SK-N-MC (cell line): ENCODE data around the gene FBLN1.
"Not testable (repeated sequence)": the region's sequence is repeated elsewhere in the genome, so short reads cannot be mapped to it uniquely, and the experiment has no call there.

Experiments used
- DNase-seq: peaks from one replicate; pipeline ENCODE4 v3.0.0-alpha.2; 2011; ENCODE audit warnings: low read depth, low spot score
- H3K27ac ChIP-seq: fragments of 200-600 bp; sonication (generic); 2 replicates; pipeline ENCODE4 v1.5.1; 2016; ENCODE audit warnings: mixed run types
- H3K36me3 ChIP-seq: fragments of 200-600 bp; sonication (generic); 2 replicates; pipeline ENCODE4 v1.6.1; 2017; ENCODE audit warnings: antibody characterized with exemption, low read length, mixed read lengths; ENCODE audit not compliant: insufficient read depth
- H3K4me3 ChIP-seq: fragments of 200-600 bp; sonication (generic); 2 replicates; pipeline ENCODE4 v1.5.1; 2016
- H3K9ac ChIP-seq: fragments of 200-600 bp; sonication (generic); 2 replicates; pipeline ENCODE4 v1.8.0; 2017; ENCODE audit warnings: mixed run types, mixed read lengths; ENCODE audit not compliant: insufficient read length
- H3K9me3 ChIP-seq: fragments of 200-600 bp; sonication (generic); 2 replicates; pipeline ENCODE4 v1.6.1; 2017; ENCODE audit warnings: low read depth, mild to moderate bottlenecking, antibody characterized with exemption, low read length, moderate library complexity, mixed read lengths
- EZH2 ChIP-seq: fragments of 200-600 bp; sonication (generic); IDR thresholded peaks from one replicate; pipeline ENCODE4 v1.6.1; 2017; ENCODE audit warnings: antibody characterized with exemption
- FOXP2 ChIP-seq: optimal IDR thresholded peaks from 2 replicates; pipeline ENCODE3; 2011; ENCODE audit warnings: mild to moderate bottlenecking, moderate library complexity; ENCODE audit not compliant: insufficient read depth; ENCODE audit errors: extremely low read length, control extremely low read depth
- POLR2AphosphoS5 ChIP-seq: IDR thresholded peaks from 2 replicates; pipeline ENCODE4 v1.6.1; 2012; ENCODE audit warnings: mild to moderate bottlenecking, low read depth, low read length, borderline replicate concordance

The FBLN1 gene

DNA sequence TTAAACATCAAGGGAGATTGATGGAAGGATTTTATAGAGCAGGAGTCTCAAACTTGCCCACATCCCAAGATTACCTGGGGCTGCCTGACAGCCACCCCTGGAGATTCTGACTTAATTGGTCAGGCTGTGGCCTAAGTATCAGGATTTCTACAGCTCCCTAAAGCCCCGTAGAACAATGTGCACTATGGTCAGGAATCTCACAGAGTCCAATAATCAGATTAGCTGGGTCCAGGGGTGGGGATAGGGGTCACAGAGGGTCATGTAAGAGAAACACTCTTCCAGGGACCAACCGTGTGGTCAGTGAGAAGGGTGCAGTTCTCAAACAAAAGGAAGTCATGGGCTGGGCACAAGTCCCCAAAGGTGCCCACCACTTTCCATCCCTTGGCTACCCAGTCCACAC lies 20.5 kb upstream of the FBLN1 start:
- no peaks in the 10 kb centered on the region for H3K9me3 ChIP-seq
- no peak overlapping the region for H3K4me3 ChIP-seq
- DNase-seq: no peak
- no peak for TF ChIP-seq EZH2
- no peak for TF ChIP-seq POLR2AphosphoS5
- TF ChIP-seq FOXP2: no peak
- H3K9ac ChIP-seq: no peak overlapping the region
- no peaks in the 10 kb centered on the region for H3K36me3 ChIP-seq
- no peak overlapping the region for H3K27ac ChIP-seq

GRCh38 chr22:45483319-45483718 lies 19.4 kb upstream of the FBLN1 start:
- Histone ChIP-seq H3K9ac (no peak overlapping the region), H3K27ac (no peak overlapping the region), H3K9me3 (no peaks in the 10 kb centered on the region), H3K36me3 (no peaks in the 10 kb centered on the region), H3K4me3 (no peak overlapping the region)
- TF ChIP-seq POLR2AphosphoS5: no peak
- TF ChIP-seq EZH2: no peak
- TF ChIP-seq FOXP2: no peak
- DNase-seq: no peak

DNA sequence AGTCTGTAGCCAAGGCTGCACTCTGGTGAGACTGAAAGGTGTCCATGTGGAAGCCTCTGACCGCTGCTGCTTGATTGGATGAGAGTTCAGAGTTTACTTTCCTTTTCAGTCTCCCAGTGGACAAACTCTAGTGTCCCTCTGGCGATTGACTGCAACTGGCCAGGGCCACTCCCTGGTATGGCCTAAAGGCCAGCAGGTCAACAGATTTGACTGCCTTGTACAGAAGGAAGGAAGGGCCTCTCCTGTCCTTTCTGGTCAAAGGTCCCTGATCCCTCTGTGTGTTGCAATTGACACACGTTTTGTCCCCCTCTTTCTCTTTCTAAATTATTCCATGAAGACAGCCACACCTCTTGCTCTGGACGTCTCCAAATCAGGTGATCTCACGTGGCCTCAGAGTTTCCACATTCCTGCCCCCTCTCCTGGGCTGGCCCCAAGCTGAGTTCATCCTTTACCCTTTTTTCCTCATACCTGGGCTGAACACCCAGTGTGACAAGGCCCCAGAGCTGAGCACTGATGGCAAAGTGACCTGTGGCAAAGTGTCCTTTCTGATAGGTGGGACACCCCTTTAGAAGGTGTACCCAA lies 18.7 kb upstream of the FBLN1 start:
- H3K27ac ChIP-seq: no peak overlapping the region

GRCh38 chr22:45484742-45485141 lies 17.9 kb upstream of the FBLN1 start:
- no peaks in the 10 kb centered on the region for H3K36me3 ChIP-seq
- no peak for TF ChIP-seq POLR2AphosphoS5
- no peak for TF ChIP-seq EZH2
- TF ChIP-seq FOXP2: no peak
- no peak overlapping the region for H3K9ac ChIP-seq
- no peak overlapping the region for H3K4me3 ChIP-seq
- no peak for DNase-seq
- H3K27ac ChIP-seq: no peak overlapping the region
- no peaks in the 10 kb centered on the region for H3K9me3 ChIP-seq

More for the DNA sequence above, 18.7 kb upstream of the FBLN1 start:
- no peak overlapping the region for H3K9ac ChIP-seq
- no peaks in the 10 kb centered on the region for H3K9me3 ChIP-seq
- H3K36me3 ChIP-seq: no peaks in the 10 kb centered on the region
- no peak overlapping the region for H3K4me3 ChIP-seq
- no peak for DNase-seq
- TF ChIP-seq EZH2 (no peak), POLR2AphosphoS5 (no peak), FOXP2 (no peak)

GRCh38 chr22:45485261-45485660 lies 17.4 kb upstream of the FBLN1 start:
- TF ChIP-seq EZH2 (no peak), POLR2AphosphoS5 (no peak), FOXP2 (no peak)
- Histone ChIP-seq H3K27ac (no peak overlapping the region), H3K9ac (no peak overlapping the region), H3K9me3 (no peaks in the 10 kb centered on the region), H3K36me3 (no peaks in the 10 kb centered on the region), H3K4me3 (no peak overlapping the region)
- DNase-seq: no peak

- Histone ChIP-seq H3K36me3 (no peaks in the 10 kb centered on the region), H3K9me3 (no peaks in the 10 kb centered on the region), H3K9ac (no peak overlapping the region), H3K4me3 (no peak overlapping the region), H3K27ac (no peak overlapping the region)
- TF ChIP-seq EZH2: no peak
- no peak for TF ChIP-seq POLR2AphosphoS5
- no peak for TF ChIP-seq FOXP2
- no peak for DNase-seq
Measured at GRCh38 chr22:45488764-45489370, 13.8 kb upstream of the FBLN1 start.

DNA sequence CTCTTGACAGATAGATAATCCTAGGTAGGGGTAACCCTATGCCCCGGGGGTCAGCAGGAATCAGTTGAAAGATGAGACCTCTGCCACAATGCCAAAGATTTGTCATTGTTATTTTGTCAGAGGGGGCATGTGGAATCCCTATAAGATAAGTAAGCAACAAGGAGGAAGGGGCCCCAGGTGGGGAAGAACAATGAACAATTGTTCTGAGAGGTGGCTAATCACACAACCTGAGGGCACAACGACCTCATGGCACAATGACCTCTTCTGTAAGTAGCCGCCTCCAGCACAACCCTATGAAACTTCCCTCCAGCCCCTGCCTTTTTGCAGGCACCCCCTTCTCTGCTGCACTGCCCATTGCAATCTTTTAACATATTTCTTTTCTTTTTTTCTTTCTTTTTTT lies 11.8 kb upstream of the FBLN1 start:
- no peaks in the 10 kb centered on the region for H3K9me3 ChIP-seq
- H3K4me3 ChIP-seq: no peak overlapping the region
- no peak for DNase-seq
- no peak overlapping the region for H3K27ac ChIP-seq
- H3K36me3 ChIP-seq: no peaks in the 10 kb centered on the region
- no peak overlapping the region for H3K9ac ChIP-seq
- no peak for TF ChIP-seq POLR2AphosphoS5

DNA sequence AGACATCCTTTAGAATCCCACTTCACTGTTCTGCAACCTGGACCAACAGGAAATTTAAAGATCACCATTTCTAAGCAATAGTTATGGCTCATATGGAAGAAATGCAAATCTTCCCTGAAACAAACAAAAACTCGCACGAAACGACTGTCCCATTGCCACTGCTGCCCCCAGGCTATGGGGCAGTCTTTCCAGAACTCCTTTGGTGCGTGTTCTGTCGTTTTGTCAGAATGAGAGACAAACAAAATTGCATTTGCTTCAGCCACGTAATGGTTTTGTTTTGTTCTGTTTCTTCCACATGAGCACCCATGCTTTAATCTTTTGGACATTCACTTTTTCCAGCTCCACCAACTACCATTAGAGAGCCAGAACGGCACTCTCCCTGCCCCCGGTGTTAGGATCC lies 10.8 kb upstream of the FBLN1 start:
- no peak for TF ChIP-seq POLR2AphosphoS5
- no peak for TF ChIP-seq EZH2
- TF ChIP-seq FOXP2: no peak
- Histone ChIP-seq H3K27ac (no peak overlapping the region), H3K4me3 (no peak overlapping the region), H3K9ac (no peak overlapping the region), H3K9me3 (no peaks in the 10 kb centered on the region), H3K36me3 (no peaks in the 10 kb centered on the region)
- no peak for DNase-seq

GRCh38 chr22:45493286-45493771 lies 9.4 kb upstream of the FBLN1 start:
- no peak for DNase-seq
- no peak overlapping the region for H3K9ac ChIP-seq
- no peaks in the 10 kb centered on the region for H3K9me3 ChIP-seq
- no peak overlapping the region for H3K4me3 ChIP-seq
- no peak for TF ChIP-seq POLR2AphosphoS5
- TF ChIP-seq EZH2: no peak
- TF ChIP-seq FOXP2: no peak
- no peak overlapping the region for H3K27ac ChIP-seq
- H3K36me3 ChIP-seq: no peaks in the 10 kb centered on the region

DNA sequence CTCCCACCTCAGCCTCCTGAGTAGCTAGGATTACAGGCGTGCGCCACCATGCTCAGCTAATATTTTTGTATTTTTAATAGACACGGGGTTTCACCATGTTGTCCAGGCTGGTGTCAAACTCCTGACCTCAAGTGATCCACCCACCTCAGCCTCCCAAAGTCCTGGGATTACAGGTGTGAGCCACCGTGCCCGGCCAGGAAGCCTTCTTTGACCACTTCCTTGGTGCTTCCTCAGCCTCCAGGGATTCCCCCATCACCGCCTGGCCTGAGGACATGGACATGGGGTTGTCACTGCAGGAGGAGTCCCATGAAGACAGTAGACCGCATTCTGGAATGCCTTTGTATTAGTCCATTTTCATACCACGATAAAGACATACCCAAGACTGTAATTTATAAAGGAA lies 8.4 kb upstream of the FBLN1 start:
- H3K4me3 ChIP-seq, H3K9ac ChIP-seq, DNase-seq, H3K9me3 ChIP-seq, H3K27ac ChIP-seq, H3K36me3 ChIP-seq: not testable (repeated sequence)

- not testable (repeated sequence) for H3K27ac ChIP-seq, H3K4me3 ChIP-seq, H3K9ac ChIP-seq, H3K36me3 ChIP-seq, DNase-seq, H3K9me3 ChIP-seq
Measured at GRCh38 chr22:45495616-45496015, 7.1 kb upstream of the FBLN1 start.
